ENCODE results near the gene ZNF611. TPM values are rescaled to one million over a fixed set of nuclear protein-coding genes. Genes with fewer than 3 reads are reported as not detected.

The ZNF611 gene
- total and polyA plus RNA-seq, 9 of the 15 experiments (the other 6 are each of a cell fraction or from before 2014, with no cell fraction given): 3.7 to 29.6 (median 12.8) TPM

DNA sequence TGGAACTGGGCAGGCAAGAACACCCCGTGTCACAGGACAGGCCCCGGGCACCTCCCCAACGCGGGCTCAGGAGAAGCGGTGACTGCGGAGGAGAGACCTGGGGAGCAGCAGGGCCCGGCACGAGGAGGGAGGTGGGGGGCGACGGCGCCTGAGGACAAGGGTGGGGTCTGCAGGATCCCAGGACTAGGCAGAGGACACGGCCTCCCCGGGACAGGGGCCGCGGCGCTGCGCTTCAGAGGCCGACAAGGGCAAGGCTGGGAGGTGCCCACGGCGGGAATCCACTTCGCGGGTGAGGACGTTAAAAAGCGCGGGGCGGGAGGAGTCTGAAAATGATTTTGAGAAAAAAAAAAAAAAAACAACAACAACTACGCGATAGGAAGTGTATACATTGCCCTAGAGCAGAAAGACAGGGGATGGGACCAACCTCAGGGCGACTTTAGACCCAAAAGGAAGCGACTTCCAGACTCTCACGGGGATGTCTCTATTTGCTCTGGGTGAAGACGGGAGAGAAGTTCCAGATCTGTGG is 44.9 kb downstream of the ZNF611 start (continued):
- TF ChIP-seq HIVEP1 (CRISPR knock-in tag; IDR thresholded peaks at IDR 0.05) (no peak), ZNF140 (CRISPR knock-in tag; IDR thresholded peaks at IDR 0.05) (no peak), BHLHE40 (IDR thresholded peaks at IDR 0.05; ENCODE audit: low read length) (no peak), L3MBTL2 (IDR thresholded peaks at IDR 0.05) (peak; percentile 24; the same call in 1 of the 2 replicates), SIN3A (IDR thresholded peaks at IDR 0.05; ENCODE audit: borderline replicate concordance in 2 of 2, control insufficient read depth in 1 of 2, low read depth in 2 of 2, low read length in 2 of 2) (0 out of 4 replicates have a peak, but pooled peaks of 1 of the 2 experiments have one; percentile 46), SMARCA5 (IDR thresholded peaks at IDR 0.05) (no peak), ZNF134 (CRISPR knock-in tag; conservative IDR thresholded peaks at IDR 0.05) (no peak), C11orf30 (IDR thresholded peaks at IDR 0.05; ENCODE audit: low read depth) (no peak), HDAC1 (IDR thresholded peaks at IDR 0.05) (no peak), BRD4 (IDR thresholded peaks at IDR 0.05) (0 out of 2 replicates have a peak, but pooled peaks have one; percentile 2), TCF7L2 (IDR thresholded peaks at IDR 0.05; ENCODE audit: low read depth, low read length) (no peak), KDM2B (CRISPR knock-in tag; IDR thresholded peaks at IDR 0.05) (0 out of 2 replicates have a peak, but pooled peaks have one; percentile 16), BRD9 (IDR thresholded peaks at IDR 0.05; ENCODE audit: low read depth, partially characterized antibody) (peak; percentile 12), BRCA1 (IDR thresholded peaks at IDR 0.05) (no peak), BRCA1 (CRISPR knock-in tag; IDR thresholded peaks at IDR 0.05) (no peak), JUND (IDR thresholded peaks at IDR 0.05; ENCODE audit: borderline replicate concordance, low read depth, low read length) (no peak), JUND (tag; IDR thresholded peaks at IDR 0.05; ENCODE audit: borderline replicate concordance, low read depth, low read length) (no peak), ILF3 (IDR thresholded peaks at IDR 0.05; ENCODE audit: borderline replicate concordance) (no peak), ZNF586 (CRISPR knock-in tag; conservative IDR thresholded peaks at IDR 0.05) (no peak), NCOA1 (IDR thresholded peaks at IDR 0.05; ENCODE audit: low read depth) (no peak), PHF21A (IDR thresholded peaks at IDR 0.05; ENCODE audit: borderline replicate concordance, low read depth) (peak; percentile 26; the same call in 1 of the 2 replicates), DNMT1 (IDR thresholded peaks at IDR 0.05) (no peak), KHSRP (IDR thresholded peaks at IDR 0.05) (no peak), E2F3 (CRISPR knock-in tag; IDR thresholded peaks at IDR 0.05) (no peak), HNRNPLL (IDR thresholded peaks at IDR 0.05; ENCODE audit: low read depth, low read length, poor library complexity, severe bottlenecking) (no peak)
- TF ChIP-seq, protein P1, sequence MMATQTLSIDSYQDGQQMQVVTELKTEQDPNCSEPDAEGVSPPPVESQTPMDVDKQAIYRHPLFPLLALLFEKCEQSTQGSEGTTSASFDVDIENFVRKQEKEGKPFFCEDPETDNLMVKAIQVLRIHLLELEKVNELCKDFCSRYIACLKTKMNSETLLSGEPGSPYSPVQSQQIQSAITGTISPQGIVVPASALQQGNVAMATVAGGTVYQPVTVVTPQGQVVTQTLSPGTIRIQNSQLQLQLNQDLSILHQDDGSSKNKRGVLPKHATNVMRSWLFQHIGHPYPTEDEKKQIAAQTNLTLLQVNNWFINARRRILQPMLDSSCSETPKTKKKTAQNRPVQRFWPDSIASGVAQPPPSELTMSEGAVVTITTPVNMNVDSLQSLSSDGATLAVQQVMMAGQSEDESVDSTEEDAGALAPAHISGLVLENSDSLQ (IDR thresholded peaks at IDR 0.05): peak; percentile 54; the same call in 1 of the 2 replicates
- TF ChIP-seq, protein P2, sequence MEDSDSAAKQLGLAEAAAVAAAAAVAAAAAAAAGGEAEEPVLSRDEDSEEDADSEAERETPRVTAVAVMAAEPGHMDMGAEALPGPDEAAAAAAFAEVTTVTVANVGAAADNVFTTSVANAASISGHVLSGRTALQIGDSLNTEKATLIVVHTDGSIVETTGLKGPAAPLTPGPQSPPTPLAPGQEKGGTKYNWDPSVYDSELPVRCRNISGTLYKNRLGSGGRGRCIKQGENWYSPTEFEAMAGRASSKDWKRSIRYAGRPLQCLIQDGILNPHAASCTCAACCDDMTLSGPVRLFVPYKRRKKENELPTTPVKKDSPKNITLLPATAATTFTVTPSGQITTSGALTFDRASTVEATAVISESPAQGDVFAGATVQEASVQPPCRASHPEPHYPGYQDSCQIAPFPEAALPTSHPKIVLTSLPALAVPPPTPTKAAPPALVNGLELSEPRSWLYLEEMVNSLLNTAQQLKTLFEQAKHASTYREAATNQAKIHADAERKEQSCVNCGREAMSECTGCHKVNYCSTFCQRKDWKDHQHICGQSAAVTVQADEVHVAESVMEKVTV (CRISPR knock-in tag; IDR thresholded peaks at IDR 0.05): no peak
- TF ChIP-seq, protein P3, sequence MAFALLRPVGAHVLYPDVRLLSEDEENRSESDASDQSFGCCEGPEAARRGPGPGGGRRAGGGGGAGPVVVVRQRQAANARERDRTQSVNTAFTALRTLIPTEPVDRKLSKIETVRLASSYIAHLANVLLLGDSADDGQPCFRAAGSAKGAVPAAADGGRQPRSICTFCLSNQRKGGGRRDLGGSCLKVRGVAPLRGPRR (CRISPR knock-in tag; IDR thresholded peaks at IDR 0.05): no peak
- TF ChIP-seq, protein P4, sequence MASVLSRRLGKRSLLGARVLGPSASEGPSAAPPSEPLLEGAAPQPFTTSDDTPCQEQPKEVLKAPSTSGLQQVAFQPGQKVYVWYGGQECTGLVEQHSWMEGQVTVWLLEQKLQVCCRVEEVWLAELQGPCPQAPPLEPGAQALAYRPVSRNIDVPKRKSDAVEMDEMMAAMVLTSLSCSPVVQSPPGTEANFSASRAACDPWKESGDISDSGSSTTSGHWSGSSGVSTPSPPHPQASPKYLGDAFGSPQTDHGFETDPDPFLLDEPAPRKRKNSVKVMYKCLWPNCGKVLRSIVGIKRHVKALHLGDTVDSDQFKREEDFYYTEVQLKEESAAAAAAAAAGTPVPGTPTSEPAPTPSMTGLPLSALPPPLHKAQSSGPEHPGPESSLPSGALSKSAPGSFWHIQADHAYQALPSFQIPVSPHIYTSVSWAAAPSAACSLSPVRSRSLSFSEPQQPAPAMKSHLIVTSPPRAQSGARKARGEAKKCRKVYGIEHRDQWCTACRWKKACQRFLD (CRISPR knock-in tag; IDR thresholded peaks at IDR 0.05): no peak

Measured in K562 (cell line).